ENCODE results near the gene ODC1.

Gene ODC1

DNA sequence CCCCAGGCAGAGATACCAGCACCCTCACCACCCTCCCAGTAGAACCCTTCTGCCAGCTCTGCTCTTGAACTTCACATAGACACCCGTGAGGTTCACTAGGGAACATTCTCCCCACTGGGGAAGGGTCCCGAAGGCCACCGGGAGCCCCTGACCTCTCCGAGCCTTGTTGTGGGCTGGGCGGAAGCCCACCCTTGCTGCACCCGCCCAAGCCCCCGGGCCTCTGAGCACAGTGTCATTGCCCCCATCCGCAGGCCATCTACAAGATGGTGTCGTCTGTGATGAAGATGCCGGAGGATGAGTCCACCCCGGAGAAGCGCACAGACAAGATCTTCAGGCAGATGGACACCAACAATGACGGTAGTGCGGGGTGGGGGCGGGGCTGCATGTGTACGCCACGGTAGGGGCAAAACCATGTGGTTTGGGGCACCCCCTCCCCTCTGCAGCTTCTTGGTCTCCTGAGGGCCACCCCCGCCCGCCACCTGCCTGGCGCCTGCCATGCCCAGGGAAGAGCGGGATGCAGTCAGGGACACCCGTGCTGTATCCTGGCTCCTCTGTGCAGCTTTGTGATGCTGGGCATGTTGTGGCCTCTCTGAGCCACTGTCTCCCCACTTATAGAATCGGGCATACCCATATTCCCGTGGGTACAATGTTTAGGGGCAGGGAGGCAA is 25.3 kb downstream of the ODC1 start:
- DNase-seq (ENCODE audit: low read depth) = no peak
- no peak overlapping the region for H3K4me3 ChIP-seq (ENCODE audit: low read length)
- TF ChIP-seq CTCF (conservative IDR thresholded peaks at IDR 0.05; ENCODE audit: low read depth, low read length) = no peak

GRCh38 chr2:10422251-10422650 is 25.9 kb downstream of the ODC1 start:
- no peak overlapping the region for H3K4me3 ChIP-seq (ENCODE audit: low read length)
- no peak for DNase-seq (ENCODE audit: low read depth)
- no peak for TF ChIP-seq CTCF (conservative IDR thresholded peaks at IDR 0.05; ENCODE audit: low read depth, low read length)

- no peak overlapping the region for H3K4me3 ChIP-seq (ENCODE audit: low read length)
- TF ChIP-seq CTCF (conservative IDR thresholded peaks at IDR 0.05; ENCODE audit: low read depth, low read length) = no peak
- DNase-seq (ENCODE audit: low read depth) = no peak
Observed at GRCh38 chr2:10419553-10420257, 28.4 kb downstream of the ODC1 start.

- no peak overlapping the region for H3K4me3 ChIP-seq (ENCODE audit: low read length)
- no peak for DNase-seq (ENCODE audit: low read depth)
- TF ChIP-seq CTCF (conservative IDR thresholded peaks at IDR 0.05; ENCODE audit: low read depth, low read length) = no peak
Observed at GRCh38 chr2:10417551-10418335, 30.4 kb downstream of the ODC1 start.

DNA sequence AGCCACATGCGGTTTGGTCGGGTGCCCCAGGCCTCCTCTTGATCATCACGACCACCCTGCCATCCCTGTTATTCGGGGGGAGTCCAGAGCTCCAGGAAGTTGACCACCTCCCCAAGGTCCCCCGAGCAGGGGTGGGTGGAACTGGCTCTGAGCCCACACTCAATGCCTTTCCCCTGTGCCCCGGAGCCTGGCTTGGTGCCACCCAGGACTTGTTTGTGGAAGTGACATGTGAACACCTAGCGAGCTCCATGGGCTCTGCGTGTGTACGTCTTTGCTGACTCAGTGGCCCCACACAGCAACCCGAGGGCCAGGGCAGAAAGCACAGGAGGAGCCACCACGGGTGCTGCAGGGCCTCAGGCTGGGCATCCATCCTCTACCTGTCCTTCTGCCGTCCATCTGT is 32.5 kb downstream of the ODC1 start:
- TF ChIP-seq CTCF (conservative IDR thresholded peaks at IDR 0.05; ENCODE audit: low read depth, low read length) = no peak
- H3K4me3 ChIP-seq (ENCODE audit: low read length) = no peak overlapping the region
- no peak for DNase-seq (ENCODE audit: low read depth)

GRCh38 chr2:10415048-10415447 is 33.1 kb downstream of the ODC1 start:
- no peak for DNase-seq (ENCODE audit: low read depth)
- H3K4me3 ChIP-seq (ENCODE audit: low read length) = no peak overlapping the region
- TF ChIP-seq CTCF (conservative IDR thresholded peaks at IDR 0.05; ENCODE audit: low read depth, low read length) = no peak

All from retinal pigment epithelial cell (primary cell).